Loucy (cell line): ENCODE results near the gene CTIF.

ENCODE experiments used
- CTCF ChIP-seq: fragments of 200-600 bp; sonication (generic); conservative IDR thresholded peaks from 2 replicates; pipeline ENCODE4 v1.5.1; 2014; ENCODE audit warnings: mild to moderate bottlenecking, antibody characterized with exemption, low read length
- EZH2phosphoT487 ChIP-seq: fragments of 200-600 bp; IDR thresholded peaks from 2 replicates; pipeline ENCODE4 v1.6.1; 2018; ENCODE audit warnings: antibody characterized with exemption, mild to moderate bottlenecking, moderate library complexity, borderline replicate concordance

- TF ChIP-seq CTCF, result no peak
- no peak for TF ChIP-seq EZH2phosphoT487
These were observed 188.8 kb downstream of the CTIF start for GRCh38 chr18:48727681-48728080.
